ENCODE results near the gene OXTR.
A peak's percentile ranks its signal among the peaks of the same experiment; 100 is the strongest.

Gene OXTR

DNA sequence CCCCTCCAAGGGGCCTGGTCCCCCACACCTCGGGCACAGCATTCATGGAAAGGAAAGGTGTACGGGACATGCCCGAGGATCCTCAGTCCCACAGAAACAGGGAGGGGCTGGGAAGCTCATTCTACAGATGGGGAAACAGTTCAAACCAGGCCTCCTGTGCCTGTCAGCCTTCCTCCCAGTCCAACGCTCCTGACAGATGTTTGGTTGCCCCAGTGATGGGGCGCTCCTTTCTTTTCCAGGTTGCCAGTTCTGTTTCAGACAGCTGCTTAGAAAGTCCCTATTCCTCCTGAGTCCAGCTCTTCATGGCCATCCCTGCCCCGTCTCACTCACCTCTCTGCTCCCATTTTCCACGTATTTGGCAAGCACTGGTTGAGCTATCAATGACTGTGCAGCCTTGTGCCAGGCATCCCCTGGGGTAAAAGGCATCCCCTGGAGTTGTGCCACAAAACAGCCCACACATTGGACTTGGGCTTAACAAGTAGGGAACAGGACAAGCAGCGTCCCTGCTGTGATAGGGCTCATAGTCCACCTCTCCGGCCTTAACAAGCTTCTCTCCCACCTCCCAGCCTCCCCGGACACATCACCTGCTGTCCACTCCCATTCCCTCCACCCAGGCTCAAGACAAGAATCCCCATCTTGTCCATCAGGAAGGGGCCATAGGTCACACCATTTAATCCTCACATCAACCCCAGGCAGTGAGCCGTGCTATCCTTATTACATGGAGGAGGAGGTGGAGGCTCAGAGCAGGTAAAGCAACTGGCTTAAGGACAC, 6.6 kb downstream of the OXTR start:
- DNase-seq (ENCODE audit: low read depth): no peak

DNA sequence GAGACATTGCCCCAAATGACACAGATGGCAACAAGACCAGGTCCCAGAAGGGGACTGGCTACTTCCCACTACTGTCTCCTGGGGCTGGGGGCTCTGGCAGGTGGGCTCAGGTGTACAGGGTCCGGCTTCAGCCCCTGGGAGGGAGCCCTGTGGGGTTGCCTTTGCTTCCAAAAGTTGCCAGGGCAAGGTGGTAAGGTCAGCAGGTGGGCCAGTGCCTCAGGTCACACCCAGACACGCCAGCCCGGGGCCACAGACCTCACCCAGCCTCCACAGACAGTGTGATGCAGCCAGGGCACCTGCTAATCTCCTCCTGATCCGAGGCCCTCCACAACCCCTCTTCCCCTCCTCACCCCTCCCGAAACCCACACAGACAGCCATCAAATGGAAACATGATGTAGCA, 7.5 kb downstream of the OXTR start:
- no peak for DNase-seq (ENCODE audit: low read depth)
- no peak overlapping the region for H3K4me3 ChIP-seq (ENCODE audit: low read depth, low read length)
- TF ChIP-seq, protein P1, sequence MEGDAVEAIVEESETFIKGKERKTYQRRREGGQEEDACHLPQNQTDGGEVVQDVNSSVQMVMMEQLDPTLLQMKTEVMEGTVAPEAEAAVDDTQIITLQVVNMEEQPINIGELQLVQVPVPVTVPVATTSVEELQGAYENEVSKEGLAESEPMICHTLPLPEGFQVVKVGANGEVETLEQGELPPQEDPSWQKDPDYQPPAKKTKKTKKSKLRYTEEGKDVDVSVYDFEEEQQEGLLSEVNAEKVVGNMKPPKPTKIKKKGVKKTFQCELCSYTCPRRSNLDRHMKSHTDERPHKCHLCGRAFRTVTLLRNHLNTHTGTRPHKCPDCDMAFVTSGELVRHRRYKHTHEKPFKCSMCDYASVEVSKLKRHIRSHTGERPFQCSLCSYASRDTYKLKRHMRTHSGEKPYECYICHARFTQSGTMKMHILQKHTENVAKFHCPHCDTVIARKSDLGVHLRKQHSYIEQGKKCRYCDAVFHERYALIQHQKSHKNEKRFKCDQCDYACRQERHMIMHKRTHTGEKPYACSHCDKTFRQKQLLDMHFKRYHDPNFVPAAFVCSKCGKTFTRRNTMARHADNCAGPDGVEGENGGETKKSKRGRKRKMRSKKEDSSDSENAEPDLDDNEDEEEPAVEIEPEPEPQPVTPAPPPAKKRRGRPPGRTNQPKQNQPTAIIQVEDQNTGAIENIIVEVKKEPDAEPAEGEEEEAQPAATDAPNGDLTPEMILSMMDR (IDR thresholded peaks at IDR 0.05; ENCODE audit: insufficient read depth, low read depth, low read length, missing control alignments): no peak

More for the DNA sequence above, 6.6 kb downstream of the OXTR start:
- no peak overlapping the region for H3K4me3 ChIP-seq (ENCODE audit: low read depth, low read length)
- TF ChIP-seq, protein P1 (IDR thresholded peaks at IDR 0.05; ENCODE audit: insufficient read depth, low read depth, low read length, missing control alignments): no peak

DNA sequence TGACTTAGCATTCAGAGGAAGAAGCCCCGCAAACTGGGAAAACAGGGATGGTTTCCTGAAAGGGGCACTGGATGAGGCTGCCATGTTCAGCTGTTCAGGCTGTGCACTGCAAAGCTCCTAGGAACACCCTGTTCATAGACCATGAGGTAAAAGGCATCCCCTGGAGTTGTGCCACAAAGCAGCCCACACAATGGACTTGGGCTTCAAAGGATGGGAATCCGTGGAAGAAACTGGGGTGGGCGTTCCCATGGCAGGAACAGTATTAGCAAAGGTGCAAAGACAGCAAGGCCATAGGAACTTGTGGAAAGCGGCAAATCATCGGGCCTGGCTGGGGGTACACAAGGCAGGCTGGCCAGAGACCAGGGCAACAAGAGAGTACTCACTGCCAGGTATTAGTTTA, 8.9 kb downstream of the OXTR start:
- TF ChIP-seq, protein P1 (IDR thresholded peaks at IDR 0.05; ENCODE audit: insufficient read depth, low read depth, low read length, missing control alignments): no peak
- H3K4me3 ChIP-seq (ENCODE audit: low read depth, low read length): no peak overlapping the region
- no peak for DNase-seq (ENCODE audit: low read depth)

DNA sequence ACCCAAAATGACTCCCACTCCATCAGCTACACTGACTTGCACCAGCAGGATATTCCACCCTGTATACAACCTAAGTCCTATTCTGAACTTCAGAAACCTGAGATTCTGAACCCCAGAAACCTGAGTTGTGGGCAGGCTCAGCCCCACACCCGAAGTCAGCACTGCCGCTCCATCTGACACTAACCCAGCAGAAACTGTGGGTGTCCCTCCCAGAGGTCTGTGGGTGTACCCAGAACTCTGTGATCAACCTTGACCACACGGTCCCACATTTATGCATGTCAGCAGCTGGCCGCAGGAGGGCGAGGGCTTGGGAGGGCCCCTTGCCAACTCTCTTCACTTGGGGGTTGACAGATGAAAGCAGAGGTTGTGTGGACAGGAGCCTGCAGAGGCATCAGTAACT, 9.3 kb downstream of the OXTR start:
- TF ChIP-seq, protein P1 (IDR thresholded peaks at IDR 0.05; ENCODE audit: insufficient read depth, low read depth, low read length, missing control alignments): no peak
- H3K4me3 ChIP-seq (ENCODE audit: low read depth, low read length): no peak overlapping the region
- DNase-seq (ENCODE audit: low read depth): no peak

DNA sequence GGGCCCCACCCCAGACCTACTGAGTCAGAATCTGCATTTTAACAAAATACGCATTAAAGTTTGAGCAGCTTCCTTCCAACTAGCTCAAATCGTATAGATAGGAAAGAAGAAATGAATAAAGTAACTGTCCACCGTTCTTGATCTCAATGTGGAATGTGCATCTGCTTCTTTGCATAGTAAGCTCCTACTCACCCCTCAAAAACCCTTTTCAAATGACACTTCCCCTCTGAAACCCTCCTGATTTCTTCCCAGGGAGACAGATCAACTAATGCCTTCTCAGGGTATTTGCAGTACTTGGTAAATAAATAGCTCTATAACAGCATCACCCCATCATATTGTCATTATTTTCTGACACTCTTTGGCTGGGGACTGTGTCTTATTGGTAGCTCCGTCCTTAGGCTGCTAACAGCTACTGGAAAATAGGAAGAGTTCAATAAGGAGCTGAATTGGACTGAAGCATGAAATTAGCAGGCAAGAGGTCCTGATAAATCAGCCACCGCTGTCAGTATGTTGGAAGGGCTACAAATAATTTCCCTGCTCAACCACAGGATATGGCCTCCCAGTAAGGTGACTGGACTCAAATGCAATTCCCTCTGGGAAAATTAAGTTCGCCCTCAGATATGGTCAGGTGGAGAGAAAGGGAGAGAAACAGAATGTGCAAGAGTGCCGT, 10.2 kb downstream of the OXTR start:
- DNase-seq (ENCODE audit: low read depth): no peak
- TF ChIP-seq, protein P1 (IDR thresholded peaks at IDR 0.05; ENCODE audit: insufficient read depth, low read depth, low read length, missing control alignments): no peak
- H3K4me3 ChIP-seq (ENCODE audit: low read depth, low read length): no peak overlapping the region

DNA sequence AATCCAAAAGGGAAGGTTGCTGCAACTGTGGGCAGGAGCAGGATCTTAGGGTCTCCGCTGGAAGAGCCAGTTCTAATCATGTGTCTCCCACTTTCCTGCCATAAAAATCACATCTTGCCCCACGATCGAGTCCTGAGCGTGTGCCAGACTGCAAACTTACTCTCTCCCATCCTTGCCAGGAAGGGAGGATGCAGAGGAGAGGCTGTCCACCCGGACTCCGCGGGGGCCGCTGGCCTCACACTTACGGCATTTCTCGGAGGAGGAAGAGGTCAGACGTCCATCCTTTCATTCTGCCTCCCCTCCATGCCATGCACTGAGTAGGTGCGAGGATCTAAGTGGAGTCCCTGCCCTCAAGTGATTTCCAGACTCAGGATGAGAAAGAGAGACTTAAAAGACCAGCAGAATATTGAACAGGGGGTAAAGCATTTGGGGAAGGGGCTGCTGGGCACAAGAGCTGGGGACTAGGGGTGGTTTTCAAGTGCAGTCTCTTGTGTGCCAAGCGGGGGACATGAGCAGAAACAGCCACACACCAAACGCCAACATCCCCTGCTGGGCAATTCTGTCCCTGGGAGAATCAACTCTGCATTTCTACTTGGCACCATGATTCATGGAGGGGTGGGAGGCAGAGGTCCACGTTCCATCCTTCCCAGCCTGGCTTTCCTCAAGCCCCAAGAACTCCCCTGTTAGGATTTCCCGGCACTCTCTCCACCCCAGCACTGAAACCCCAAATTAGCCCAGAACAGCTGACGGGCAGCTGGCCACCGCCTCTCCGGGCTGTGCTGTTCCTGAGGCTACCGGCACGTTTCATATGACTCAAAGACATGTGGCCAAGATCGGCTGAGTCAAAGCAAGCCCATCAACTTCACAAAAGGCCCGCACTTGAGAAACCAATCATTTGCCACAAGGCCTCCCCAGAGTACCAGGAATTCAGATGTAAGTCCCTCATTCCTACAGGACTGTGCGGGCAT, 11.6 kb downstream of the OXTR start:
- no peak overlapping the region for H3K4me3 ChIP-seq (ENCODE audit: low read depth, low read length)
- TF ChIP-seq, protein P1 (IDR thresholded peaks at IDR 0.05; ENCODE audit: insufficient read depth, low read depth, low read length, missing control alignments): no peak
- peak; percentile 56 for DNase-seq (ENCODE audit: low read depth)

All from GM12865 (cell line).